Kidney capillary endothelial cell (primary cell): ENCODE measurements around the gene HMGCLL1.
A peak's percentile ranks its signal among the peaks of the same experiment; 100 is the strongest.

Source experiments
- DNase-seq: peaks from one replicate; pipeline ENCODE4 v3.0.0-alpha.2; 2018; ENCODE audit warnings: low spot score

The HMGCLL1 gene

DNA sequence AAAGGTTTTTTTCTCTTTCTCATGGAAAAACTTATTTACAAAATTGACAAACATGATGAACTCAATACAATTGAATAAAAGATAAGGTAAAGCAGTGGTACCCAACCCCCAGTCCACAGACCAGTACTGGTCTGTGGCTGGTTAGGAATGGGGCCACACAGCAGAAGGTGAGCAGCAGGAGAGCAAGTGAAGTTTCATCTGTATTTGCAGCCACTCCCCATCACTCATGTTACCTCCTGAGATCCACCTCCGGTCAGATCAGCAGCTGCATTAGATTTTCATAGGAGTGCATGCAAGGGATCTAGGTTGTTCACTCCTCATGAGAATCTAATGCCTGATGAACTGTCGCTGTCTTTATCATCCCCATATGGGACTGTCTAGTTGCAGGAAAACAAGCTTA is 47.5 kb downstream of the HMGCLL1 start:
- DNase-seq = no peak

DNA sequence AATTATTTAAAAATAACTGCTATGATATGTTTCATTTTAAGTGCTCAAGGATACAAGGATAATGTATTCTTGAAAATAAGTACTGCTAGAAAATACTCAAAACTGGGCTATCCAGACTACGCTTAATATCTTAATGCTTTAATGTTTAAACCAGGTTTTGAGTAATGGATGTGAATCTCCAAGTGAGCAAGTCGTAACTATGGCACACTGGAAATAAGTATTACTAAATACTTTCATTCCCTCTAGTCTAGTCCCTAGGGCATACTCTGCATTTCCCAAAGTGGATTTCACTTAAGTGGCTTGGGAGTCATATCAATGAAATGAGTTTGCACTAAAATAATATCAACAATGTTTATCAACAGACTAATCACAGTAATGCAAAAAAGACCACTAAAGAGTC is 48.1 kb downstream of the HMGCLL1 start:
- no peak for DNase-seq

DNA sequence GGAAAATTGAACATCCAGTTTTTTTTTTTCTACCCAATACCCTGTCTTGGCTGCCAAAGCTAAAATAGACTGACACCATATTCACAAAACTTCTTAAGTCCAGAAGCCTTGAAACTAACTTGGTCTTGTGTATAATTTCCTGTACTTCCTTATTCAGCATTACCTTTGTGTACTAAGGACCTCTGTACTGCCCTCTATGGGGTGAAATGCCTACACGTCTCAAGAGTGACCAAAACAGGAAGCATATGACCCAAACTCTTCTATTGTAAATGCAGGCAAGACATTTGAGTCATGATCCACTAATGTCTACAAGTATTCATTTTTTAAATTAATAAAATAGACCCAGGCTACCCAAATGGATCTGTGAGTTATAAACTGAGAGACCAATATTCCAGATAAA is 50.4 kb downstream of the HMGCLL1 start:
- DNase-seq = no peak

DNA sequence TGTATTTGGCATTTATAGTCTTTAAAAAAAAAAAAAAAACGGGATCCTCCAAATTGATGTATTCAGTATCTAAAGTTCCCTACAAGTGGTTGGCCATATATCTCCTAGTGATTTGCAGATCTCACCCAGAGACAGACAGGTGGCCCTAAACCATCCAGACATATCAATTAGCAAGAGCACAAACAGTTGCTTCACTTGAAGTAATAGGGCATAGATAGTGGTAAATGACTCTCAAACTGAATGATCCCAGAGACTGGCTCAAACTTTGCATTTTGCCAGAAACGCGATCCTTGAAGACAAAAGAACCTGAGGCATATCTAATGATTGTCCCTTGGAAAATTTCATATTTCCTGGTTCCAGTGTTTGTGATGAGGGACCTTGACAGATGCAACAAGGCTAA is 54.6 kb downstream of the HMGCLL1 start:
- DNase-seq = no peak

DNA sequence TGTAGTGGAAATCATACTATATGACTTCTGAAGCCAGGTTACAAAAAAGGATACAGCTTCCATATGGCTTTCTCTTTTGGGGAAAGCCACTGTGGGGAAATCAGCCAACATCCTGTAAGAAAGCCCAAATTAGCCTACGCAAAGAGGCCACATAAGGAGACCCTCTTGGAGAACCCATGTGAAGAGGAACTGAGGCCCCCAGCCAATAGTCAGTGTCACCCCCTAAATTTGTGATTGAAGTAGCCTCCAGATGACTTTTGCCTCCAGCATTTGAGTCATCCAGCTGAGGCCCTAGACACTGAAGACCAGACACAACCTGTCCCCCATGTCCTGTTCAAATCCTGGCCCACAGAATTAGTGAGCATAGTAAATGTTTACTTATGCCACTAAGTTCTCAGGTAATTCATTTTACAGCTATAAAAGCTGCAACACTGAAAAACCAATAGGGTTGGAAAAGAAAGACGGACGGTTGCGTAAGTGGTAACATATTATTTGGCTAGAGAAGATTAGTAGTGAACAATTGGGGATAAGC is 60.4 kb downstream of the HMGCLL1 start:
- no peak for DNase-seq

DNA sequence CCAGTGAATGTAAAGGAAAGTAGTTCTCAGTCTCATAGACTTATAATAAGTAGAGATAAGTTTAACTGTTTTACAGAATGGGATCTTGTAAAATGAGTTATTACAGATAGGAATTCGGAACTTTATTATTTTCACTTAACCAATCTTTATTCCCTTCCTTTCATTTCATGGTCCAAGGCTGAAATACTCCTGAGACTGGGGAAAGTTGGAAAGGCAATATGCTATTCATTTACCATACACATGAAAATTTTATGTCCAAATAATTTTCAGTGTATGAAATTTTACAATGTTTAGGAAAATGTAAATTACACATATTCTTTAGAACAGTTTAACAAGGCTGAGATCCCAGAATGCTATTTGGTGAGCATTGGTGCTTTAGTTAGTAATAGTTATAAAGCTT is 62.3 kb downstream of the HMGCLL1 start:
- no peak for DNase-seq

DNA sequence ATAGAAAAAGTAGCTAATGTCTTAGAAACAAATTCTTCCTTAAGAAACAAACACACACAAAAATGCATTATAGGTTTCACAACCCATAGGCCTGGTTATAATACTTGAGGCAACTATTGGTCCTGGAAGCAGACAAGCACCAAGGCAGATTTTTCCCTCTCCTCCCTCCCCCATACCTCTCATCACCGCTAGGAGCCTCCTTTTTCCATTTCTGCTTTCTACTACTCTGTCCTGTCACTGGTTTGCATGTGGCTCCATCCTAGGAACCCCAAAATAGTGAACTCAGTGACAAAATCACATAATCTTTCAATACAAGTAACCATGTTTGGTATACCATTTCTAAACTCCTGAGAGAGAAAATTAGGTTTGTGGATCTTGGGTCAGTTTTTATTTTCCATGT is 66.1 kb downstream of the HMGCLL1 start:
- DNase-seq = no peak

DNA sequence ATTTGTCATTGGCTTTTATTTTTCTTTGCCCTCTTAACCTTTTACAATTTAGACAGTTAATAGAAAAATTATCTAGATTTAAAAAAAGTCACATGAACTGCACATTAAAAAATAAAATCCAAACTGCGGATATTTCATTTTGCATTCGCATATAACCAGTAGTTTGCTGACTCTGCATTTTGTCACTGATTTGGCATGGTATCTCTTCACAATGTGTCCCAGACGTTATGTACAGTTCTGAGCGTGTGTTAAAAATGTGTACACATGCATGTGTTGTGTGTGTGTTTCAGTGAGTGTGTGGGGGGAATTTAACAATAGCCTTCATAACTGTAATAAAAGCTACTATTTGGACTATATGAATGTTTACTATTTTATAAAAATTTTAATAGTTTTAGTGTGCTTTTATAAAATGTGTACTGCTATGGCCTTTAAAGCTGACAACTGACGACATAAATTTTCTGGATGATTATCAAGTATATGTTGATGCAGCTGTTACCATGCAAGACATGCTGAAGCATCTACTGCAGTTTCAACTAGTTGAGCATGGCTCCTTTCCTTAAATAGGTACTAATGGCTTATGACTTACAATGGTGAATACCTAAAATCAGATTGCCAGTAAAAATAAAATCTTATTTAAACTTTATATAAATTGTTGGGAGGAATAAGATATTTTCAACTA is 67.7 kb downstream of the HMGCLL1 start:
- DNase-seq = no peak

DNA sequence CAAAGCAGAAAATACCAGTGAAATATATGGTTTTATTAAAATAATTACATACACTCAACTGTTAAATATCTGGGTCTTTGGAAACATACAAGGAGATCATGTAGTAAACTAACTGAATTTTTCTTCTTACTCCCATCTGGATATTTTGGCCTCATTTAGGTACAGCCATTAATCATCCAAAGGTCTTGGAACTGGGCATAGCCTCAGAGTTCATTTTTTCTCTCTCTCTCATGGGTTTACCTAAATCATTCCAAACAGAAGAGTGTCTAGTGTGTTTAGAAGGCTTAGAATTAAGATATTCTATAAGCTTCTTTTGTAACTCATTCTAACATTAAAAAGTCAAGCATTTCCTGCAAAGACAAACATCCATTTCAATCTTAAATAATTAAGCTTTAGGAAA is 79.4 kb downstream of the HMGCLL1 start:
- DNase-seq = no peak

DNA sequence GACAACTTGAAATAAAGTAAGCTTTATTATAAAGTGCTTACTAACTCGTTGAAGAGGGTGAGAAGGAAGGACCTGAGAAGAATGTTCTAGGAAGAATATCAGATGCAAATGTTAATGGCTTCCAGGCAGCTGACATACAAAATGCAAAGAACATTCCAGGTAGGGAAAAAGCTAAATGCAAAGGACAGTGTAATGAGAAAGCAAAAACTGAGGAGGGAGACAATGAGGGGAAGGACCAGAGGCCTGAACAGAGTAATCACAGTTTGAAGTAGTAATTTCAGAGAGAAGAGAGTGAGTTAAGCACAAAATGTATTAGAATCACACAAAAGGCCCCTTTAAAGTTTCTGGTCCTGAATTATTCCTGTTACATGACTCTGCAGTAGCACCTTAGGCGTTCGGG is 81.3 kb downstream of the HMGCLL1 start:
- no peak for DNase-seq

DNA sequence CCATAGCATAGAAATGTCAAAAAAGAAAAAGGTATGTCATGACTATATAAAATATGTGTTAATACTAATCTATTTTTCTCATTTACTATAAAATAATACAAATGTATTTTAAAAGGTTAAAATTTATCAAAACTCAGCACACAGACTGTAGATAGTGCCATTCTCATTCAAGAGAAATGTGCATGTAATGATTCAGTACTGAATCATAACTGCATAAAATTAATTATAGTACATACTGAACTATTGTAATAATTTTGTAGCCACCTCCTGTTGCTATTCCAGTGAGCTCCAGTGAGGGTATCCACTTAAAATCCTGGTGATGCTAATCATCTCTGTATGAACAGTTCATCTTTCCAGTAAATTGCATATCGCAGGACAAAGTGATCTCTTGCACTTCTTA is 82.8 kb downstream of the HMGCLL1 start:
- DNase-seq = no peak

DNA sequence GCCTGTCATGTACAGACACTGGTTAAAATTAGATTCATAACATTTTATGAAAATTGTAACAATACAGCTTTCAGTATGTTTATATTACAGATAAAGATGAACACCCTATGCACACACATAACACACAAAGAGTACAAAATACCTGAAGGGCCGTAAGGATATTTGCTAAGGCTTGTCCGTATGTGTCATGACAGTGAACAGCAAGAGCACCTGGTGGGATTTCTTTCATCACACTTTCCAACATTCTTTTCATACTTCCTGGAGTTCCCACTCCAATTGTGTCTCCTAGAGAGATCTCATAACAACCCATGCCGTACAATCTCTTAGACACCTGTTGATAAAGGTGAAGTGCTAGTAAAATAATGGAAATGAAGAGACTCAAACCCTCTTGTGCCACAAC is 83.7 kb downstream of the HMGCLL1 start:
- DNase-seq = no peak

DNA sequence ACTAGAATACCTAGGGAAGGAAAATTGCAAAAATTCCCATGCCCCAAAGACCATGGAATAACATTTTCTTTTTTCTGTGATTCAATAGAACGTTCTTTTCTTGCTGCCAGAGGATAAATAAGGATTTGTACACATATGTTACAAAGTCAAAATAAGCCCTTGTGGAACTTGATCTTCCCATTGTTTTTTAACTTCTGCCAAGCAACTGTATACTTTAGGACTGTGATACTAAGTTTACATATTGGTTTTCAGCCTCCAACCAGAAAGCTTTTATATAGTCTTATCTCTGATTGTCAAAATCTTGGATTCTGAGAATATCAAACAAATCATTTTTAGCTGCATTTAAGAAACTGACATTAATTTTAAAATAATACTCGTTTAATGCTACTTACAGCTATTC is 84.6 kb downstream of the HMGCLL1 start:
- no peak for DNase-seq

DNA sequence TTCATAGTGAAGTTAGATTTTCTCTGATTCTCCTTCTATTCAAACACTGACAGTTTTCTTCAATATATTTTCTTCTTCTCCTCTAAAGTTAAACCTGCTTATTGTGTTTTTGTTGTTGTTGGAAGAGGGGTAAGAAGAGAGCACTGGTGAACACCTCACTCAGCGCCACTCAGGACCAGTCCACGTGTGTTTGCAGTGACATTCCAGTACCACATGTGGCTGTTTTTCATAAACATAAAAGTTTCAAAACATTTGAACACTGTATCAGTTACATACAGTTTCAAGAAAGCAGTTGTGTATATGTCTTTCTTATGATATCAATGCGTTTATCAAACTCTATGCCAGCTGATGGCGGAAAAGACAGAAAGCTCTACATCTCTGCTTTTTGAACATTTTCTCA is 86.7 kb downstream of the HMGCLL1 start:
- no peak for DNase-seq

DNA sequence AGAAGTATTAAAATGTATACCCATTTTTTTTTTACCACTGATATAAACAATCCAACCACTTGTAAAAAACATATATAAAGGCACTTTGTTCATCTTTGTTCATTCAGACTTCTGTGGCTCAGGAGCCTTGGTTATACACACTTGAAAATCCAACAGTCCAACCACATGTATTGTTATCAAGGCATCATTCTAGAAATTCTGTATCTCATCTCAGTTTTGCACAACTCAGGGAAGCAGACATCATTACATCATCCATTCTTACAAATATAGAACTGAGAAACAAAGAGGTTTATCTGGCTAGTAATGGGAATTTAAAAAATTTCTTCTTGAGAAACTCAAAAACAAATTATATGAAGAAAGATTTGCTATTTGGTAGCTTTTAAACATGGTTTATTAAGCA is 88.1 kb downstream of the HMGCLL1 start:
- no peak for DNase-seq

DNA sequence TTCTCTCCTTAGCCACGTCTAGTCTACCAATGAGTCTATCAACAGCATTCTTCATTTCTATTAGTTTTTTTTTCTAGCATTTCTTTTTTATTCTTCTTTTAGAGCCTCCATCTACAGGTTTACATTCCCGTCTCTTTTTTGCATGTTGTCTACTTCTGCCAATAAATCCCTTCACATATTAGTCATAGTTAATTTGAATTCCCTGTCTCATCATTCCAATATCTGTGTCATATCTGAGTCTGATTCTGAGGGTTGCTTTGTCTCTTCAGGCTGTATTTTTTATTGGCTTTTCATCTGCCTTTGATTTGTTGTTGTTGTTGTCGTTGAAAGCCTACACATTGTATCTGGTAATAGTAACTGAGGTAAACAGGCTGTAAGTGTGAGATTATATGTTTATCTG is 104.6 kb downstream of the HMGCLL1 start:
- DNase-seq = no peak

DNA sequence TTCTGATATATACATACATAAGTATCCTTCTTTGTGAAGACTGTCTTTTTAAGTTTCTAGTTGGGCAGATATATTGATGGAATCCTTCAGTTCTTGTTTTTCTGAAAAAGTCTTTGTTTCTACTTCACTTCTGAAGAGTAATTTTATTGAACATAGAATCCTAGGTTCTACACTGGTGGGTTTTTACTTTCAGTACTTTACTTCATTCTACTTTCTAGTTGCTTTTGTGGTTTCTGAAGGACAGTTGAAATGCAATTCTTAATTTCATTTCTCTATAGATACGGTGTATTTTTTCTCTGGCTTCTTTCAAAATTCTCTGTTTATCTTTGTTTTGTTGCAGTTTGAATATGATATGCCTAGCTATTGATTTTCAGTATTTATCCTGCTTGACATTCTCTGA is 105.3 kb downstream of the HMGCLL1 start:
- DNase-seq = no peak

DNA sequence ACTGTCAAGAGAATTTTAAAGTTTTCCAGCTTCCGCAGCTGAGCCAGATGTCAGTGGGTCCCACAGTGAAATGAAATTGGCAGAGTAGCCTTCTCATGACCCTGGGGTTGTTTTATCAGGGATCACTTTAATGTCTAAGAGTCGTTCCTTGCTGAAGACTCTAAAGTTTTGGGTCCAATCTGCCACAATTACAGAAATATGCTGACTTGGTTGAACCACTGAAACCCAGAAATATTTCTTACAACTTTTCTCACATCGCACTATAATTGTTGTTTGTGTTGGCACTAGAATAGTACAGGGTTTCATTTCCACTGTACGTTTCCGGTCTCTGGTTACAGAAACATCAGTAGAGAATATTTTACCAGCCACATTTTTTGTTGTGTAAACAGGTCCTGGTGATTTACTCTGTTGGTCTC is 109.0 kb downstream of the HMGCLL1 start:
- DNase-seq = no peak

DNA sequence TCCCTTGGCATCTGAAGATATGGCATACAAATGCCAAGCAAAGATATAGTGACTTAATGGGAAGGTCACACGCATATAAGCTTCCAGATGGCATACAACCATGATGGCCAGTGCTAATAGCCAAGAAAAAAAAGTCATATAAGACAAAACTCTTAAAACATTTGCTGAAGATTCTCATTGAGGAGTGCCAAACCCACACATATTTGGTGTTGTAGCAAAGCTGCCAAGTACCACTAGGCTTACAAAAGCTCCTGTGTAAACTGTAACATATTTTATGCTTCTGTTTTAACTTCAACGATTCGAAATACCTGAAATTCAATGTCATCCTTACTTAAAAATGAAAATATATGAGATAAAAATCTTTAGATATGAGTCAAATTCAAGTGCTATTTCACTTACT is 123.0 kb downstream of the HMGCLL1 start:
- DNase-seq = no peak

DNA sequence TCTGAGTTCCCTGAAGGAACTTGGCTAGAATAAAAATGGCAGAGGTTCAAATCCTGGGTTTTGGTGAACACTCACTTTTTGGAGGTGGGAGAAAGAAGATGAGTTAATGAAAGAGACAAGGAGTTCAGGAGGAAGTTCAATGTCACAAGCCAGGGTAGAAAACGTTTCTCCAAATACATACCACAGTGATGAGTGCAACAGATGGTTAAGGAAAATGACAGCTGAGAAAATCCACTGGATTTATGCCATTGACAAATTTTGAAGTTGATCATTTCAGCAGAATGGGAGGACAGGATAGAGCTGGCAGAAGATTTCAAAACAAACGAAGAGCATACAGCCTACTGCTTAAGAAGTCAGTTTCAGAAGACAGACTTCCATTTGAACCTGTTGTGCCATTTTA is 129.0 kb downstream of the HMGCLL1 start:
- DNase-seq = no peak

DNA sequence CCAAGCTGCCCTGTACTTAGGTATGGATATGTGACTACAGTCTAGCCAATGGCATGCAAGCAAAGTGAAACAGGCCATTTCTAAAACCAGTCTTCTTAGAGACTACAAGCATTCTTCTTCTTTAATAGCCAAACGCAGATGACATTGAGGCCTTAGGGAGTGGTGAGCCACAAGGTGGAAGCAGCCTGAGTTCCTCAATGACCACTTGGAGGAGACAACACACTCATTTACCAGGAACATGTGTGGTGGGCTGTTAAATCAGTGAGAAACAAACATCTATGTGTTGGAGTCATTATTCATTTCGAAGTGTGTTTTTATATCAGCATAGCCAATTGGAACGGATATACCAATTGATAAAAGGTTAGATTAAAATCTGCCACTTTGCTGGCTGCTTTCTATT is 129.8 kb downstream of the HMGCLL1 start:
- DNase-seq = no peak

DNA sequence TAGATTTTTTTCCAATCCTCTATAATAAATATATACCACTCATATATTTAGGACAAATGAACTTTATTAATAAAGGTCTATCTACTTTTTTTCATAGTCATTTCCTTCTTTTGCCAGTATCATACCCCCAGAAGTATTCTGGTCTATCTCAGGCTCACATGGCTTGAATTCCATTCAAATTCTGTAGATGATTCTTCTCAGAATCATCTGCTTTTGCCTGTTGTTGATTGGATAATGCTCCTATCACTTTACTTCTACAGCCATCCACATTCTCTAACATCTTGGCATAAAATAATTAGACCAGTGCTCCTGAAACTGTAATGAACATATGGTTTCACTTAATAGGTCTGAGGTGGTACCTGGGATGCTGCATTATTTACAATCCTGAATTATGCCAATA is 130.5 kb downstream of the HMGCLL1 start:
- no peak for DNase-seq

DNA sequence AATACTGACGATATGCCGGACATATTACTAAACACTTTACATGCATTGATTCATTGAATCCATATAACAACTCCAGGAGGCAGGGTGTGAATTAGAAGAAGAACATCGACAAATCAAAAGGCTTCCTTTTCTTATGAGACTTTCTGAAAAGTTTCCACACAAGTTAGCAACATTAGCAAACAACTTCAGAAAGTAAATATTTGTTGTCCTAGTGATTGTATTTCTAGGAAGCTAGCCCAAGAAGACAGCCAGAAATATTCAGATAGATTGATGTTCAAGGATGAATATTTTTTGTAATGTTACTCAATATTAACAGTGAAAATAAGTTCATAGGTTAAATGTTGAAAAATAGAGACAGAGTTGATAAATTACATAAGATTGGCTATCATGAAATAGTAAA is 131.1 kb downstream of the HMGCLL1 start:
- DNase-seq = no peak

DNA sequence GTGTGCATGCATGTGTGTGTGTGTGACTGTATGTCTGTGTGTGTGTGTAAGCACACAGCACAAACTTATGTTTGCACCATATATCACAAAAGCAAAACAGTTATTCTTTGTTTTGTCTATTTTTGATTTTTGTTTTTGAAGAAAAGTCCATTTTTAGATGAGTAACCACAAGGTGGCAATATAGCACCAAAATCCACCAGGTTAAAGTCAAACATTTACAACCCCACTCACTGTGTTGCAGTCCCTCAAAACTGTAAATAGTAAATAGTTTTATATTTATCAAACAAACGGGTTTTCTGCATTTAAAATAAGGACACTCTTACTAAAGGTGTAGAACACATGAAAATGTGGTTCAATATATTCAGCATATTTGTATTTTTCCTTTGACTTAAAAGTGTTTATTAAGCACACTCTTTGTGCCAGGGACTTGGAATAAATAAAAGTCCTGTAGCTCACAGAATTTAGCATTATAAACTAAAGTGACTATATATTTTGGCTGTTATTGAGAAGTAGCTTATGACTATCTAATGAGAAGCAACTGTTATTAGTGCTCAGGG is 133.3 kb downstream of the HMGCLL1 start:
- peak; percentile 11 for DNase-seq
